ENCODE data around the gene CNTF.

DNA sequence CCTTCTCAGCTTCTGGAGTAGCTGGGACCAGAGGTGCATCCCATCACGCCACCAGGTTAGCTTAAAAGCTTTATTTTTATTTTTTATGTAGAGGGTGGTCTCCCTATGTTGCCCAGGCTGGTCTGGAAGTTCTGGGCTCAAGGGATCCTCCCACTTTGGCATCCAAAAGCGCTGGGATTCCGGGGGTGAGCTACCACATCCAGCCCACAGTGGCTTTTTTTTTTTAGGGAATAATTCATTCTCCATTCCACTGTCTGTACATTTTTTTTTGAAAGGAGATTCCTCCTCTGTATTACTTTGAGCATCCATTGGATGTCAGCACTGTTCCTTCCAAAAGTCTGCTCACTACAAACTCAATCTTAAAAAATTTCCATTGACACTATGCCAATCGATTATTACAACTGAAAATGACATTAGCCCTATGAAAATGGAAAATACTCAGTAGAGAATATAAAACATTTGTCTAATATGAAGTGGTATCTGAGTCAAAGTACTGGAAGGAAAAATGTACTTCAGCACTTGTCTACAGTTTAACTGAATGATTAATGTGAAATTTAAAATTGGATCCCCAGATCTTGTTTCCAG, 45.5 kb upstream of the CNTF start:
- TF ChIP-seq POLR2AphosphoS5 (IDR thresholded peaks at IDR 0.05; ENCODE audit: borderline replicate concordance, low read depth, low read length) (no peak), EZH2 (IDR thresholded peaks at IDR 0.05) (no peak), FOXP2 (optimal IDR thresholded peaks at IDR 0.05; ENCODE audit: control extremely low read depth, extremely low read length, insufficient read depth) (no peak)

Data from SK-N-MC (cell line).